Neural crest cell (in vitro differentiated cells): ENCODE data around the gene ADGRB3. TPM values are rescaled to one million over a fixed set of nuclear protein-coding genes. Genes with fewer than 3 reads are reported as not detected.

Experiments
- DNase-seq: peaks from one replicate; pipeline ENCODE4 v3.0.0; 2021; ENCODE audit warnings: low read depth, mixed read lengths, low spot score
- H3K27ac Mint-ChIP-seq: one replicate; pipeline ENCODE4 v1.8.0; 2021; ENCODE audit warnings: mild to moderate bottlenecking, mixed read lengths; ENCODE audit not compliant: unreplicated experiment
- H3K27me3 Mint-ChIP-seq: 2 replicates; pipeline ENCODE4 v1.8.0; 2021; ENCODE audit warnings: low read depth, mild to moderate bottlenecking, mixed read lengths
- H3K36me3 Mint-ChIP-seq: 2 replicates; pipeline ENCODE4 v1.8.0; 2021; ENCODE audit warnings: low read depth, mild to moderate bottlenecking, mixed read lengths
- H3K4me1 Mint-ChIP-seq: 2 replicates; pipeline ENCODE4 v1.8.0; 2021; ENCODE audit warnings: mixed read lengths
- H3K4me3 Mint-ChIP-seq: one replicate; pipeline ENCODE4 v1.8.0; 2021; ENCODE audit warnings: mild to moderate bottlenecking, mixed read lengths
- H3K9me3 Mint-ChIP-seq: 2 replicates; pipeline ENCODE4 v1.8.0; 2021; ENCODE audit warnings: mixed read lengths
- total RNA-seq: library from RNA; stranded (reverse); gene quantifications from 2 replicates; pipeline ENCODE4 v1.2.1, GENCODE V29; 2021
- TF ChIP-seq, protein P1 (sequence below): fragments of 200-600 bp; sonication (generic); conservative IDR thresholded peaks from 2 replicates; pipeline ENCODE4 v1.5.0; 2021; ENCODE audit warnings: antibody characterized with exemption, mild to moderate bottlenecking

Gene ADGRB3
- total RNA-seq, 1 donor from 2014 or later, result 5.1 TPM

DNA sequence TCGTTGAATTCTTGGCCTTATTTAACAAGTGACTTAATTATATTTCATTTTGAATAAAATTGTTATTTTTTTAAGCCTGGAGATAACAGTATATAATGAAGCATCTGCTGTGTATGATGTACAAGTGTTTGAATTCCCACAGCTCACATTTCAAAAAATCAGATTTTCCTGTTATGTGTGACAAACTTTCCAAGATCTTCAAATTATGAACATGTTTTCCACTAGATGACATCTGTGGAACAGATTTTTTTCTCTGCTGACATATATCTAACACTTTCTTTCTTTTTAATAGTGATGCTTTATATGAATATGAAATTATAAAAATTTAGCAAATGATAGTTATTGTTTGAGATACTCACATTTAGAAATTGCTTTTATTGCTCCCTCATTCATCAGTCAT, 678.9 kb downstream of the ADGRB3 start:
- Mint-ChIP-seq H3K27ac (no peak overlapping the region), H3K9me3 (no peaks in the 10 kb centered on the region), H3K4me1 (no peaks in the 10 kb centered on the region), H3K4me3 (no peak overlapping the region), H3K27me3 (peaks cover 3% of the 10 kb centered on the region), H3K36me3 (no peaks in the 10 kb centered on the region)
- no peak for DNase-seq
- TF ChIP-seq, protein P1, sequence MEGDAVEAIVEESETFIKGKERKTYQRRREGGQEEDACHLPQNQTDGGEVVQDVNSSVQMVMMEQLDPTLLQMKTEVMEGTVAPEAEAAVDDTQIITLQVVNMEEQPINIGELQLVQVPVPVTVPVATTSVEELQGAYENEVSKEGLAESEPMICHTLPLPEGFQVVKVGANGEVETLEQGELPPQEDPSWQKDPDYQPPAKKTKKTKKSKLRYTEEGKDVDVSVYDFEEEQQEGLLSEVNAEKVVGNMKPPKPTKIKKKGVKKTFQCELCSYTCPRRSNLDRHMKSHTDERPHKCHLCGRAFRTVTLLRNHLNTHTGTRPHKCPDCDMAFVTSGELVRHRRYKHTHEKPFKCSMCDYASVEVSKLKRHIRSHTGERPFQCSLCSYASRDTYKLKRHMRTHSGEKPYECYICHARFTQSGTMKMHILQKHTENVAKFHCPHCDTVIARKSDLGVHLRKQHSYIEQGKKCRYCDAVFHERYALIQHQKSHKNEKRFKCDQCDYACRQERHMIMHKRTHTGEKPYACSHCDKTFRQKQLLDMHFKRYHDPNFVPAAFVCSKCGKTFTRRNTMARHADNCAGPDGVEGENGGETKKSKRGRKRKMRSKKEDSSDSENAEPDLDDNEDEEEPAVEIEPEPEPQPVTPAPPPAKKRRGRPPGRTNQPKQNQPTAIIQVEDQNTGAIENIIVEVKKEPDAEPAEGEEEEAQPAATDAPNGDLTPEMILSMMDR, result no peak

DNA sequence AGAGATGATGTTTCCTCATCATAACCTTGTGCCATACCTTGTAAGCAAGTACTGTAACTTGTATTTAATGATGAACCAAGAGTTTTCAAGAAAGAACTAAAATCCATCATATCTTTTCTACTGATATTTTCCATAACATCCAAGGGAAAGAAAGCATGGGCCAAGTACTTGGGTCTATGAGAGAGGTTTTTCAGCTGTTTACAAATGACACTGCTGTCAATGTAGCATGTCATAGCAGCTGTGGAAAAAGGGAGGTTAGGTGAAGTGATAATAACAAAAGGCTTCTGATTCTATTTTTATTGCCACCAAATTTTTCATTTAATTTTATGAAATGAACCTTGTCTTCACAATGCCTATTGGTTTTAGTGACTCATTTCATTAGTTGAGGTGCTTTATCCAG, 679.4 kb downstream of the ADGRB3 start:
- Mint-ChIP-seq H3K27me3 (peaks cover 3% of the 10 kb centered on the region), H3K27ac (no peak overlapping the region), H3K4me1 (no peaks in the 10 kb centered on the region), H3K36me3 (no peaks in the 10 kb centered on the region), H3K4me3 (no peak overlapping the region), H3K9me3 (no peaks in the 10 kb centered on the region)
- TF ChIP-seq, protein P1, result no peak
- no peak for DNase-seq

DNA sequence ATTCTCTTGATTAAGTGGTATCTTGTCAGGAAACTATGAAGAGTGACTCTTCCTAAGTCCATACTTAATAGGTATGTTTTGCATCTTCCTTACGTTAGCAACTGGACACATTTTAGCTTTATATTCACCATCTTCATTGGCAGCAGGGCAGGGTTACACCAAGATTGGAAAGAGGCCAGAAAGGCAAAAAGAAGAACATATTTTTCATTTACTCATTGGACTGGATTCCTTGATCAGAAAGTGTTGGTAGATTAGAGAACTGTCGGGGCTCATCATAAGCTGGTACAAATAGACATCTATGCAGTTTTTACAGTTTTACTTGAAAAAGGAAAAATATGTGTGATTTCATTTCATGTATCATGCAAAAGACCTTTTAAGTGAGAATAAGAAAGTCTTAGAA, 696.8 kb downstream of the ADGRB3 start:
- TF ChIP-seq, protein P1, result no peak
- H3K4me1 Mint-ChIP-seq, result peaks cover 4% of the 10 kb centered on the region
- H3K27ac Mint-ChIP-seq, result no peak overlapping the region

DNA sequence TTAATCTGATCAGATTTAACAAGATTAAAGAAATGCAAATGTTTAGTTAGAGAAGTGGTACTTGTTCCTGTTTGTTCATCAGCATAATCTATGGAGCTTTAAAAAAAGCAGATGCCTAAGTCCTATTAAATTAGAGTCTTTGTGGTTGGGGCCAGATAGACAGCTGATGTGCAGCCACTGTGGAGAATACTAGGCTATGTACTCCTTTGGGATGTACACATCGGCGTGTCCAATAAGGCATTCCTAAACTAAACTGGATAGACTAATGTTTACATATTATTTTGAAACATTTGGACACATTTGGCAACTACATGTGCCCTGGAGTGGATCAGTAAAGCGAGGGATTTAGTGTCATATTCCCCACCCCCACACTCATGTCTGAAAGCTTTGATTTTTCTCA, 702.2 kb downstream of the ADGRB3 start:
- DNase-seq, result no peak
- TF ChIP-seq, protein P1, result no peak
- H3K27ac Mint-ChIP-seq, result no peak overlapping the region
- H3K9me3 Mint-ChIP-seq, result peaks cover 2% of the 10 kb centered on the region
- no peak overlapping the region for H3K4me3 Mint-ChIP-seq
- no peaks in the 10 kb centered on the region for H3K36me3 Mint-ChIP-seq
- no peaks in the 10 kb centered on the region for H3K27me3 Mint-ChIP-seq
- no peaks in the 10 kb centered on the region for H3K4me1 Mint-ChIP-seq

More for the DNA sequence above, 696.8 kb downstream of the ADGRB3 start:
- H3K36me3 Mint-ChIP-seq, result no peaks in the 10 kb centered on the region
- peaks cover 2% of the 10 kb centered on the region for H3K9me3 Mint-ChIP-seq
- H3K4me3 Mint-ChIP-seq, result no peak overlapping the region
- no peaks in the 10 kb centered on the region for H3K27me3 Mint-ChIP-seq
- DNase-seq, result no peak

DNA sequence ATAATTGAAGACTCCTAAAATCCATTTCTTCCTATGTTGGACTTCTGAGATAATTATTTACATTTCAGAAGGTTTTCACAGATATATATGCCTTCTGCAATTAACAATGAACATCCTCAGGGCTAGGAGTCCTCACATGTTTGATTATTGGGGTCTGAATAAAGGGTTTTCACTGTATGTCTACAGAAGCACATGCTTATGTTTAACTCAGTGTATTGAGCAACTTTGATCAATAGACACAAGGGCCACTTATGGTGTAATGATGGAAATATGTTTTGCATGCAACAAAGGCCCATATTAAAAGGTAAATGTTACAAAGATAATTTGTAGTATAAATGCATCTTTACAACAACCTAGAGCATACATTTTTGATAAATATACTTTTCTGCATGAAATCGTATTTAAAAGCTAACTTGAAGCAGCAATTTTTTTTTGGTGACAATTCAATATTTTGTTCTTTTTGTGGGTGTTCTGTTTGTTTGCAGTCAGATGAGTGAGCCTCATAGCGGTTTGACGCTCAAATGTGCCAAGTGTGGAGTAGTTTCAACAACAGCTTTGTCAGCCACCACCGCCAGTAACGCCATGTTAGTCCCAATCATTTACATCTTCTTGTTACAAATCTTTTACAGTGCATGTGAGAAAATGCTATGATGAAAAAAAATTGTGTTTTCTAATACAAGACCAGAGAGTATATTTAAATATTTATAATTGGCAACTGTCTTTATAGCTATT, 703.5 kb downstream of the ADGRB3 start:
- H3K36me3 Mint-ChIP-seq, result no peaks in the 10 kb centered on the region
- TF ChIP-seq, protein P1, result no peak
- no peak for DNase-seq
- no peaks in the 10 kb centered on the region for H3K27me3 Mint-ChIP-seq
- no peaks in the 10 kb centered on the region for H3K9me3 Mint-ChIP-seq
- no peak overlapping the region for H3K27ac Mint-ChIP-seq
- peaks cover under 1% of the 10 kb centered on the region for H3K4me1 Mint-ChIP-seq
- H3K4me3 Mint-ChIP-seq, result no peak overlapping the region
